Measurements from ENCODE around the gene VARS1.
"Not testable (repeated sequence)": the region's sequence is repeated elsewhere in the genome, so short reads cannot be mapped to it uniquely, and the experiment has no call there.

Gene VARS1

GRCh38 chr6:31811645-31812044 lies 16.1 kb upstream of the VARS1 start:
- no peak for TF ChIP-seq CTCF (IDR thresholded peaks at IDR 0.05; ENCODE audit: control insufficient read depth, extremely low read depth, insufficient read depth)
- H3K4me3 ChIP-seq (ENCODE audit: low read depth, low read length), result no peak overlapping the region
- no peak for DNase-seq (ENCODE audit: low read depth)

- H3K4me3 ChIP-seq (ENCODE audit: low read depth, low read length); DNase-seq (ENCODE audit: low read depth): not testable (repeated sequence)
These were observed 13.0 kb upstream of the VARS1 start for GRCh38 chr6:31808599-31808998.

- TF ChIP-seq CTCF (IDR thresholded peaks at IDR 0.05; ENCODE audit: control insufficient read depth, extremely low read depth, insufficient read depth), result no peak
- peak; percentile 89 for DNase-seq (ENCODE audit: low read depth)
- peak within 1 kb of the TSS; percentile 76 for H3K4me3 ChIP-seq (ENCODE audit: low read depth, low read length)
These were observed 11.1 kb upstream of the VARS1 start, which contains the start of gene LSM2 for GRCh38 chr6:31806470-31807272. LSM2 (minus strand) TSS chr6:31806966; CDS start chr6:31806757, 209 bp downstream.

DNA sequence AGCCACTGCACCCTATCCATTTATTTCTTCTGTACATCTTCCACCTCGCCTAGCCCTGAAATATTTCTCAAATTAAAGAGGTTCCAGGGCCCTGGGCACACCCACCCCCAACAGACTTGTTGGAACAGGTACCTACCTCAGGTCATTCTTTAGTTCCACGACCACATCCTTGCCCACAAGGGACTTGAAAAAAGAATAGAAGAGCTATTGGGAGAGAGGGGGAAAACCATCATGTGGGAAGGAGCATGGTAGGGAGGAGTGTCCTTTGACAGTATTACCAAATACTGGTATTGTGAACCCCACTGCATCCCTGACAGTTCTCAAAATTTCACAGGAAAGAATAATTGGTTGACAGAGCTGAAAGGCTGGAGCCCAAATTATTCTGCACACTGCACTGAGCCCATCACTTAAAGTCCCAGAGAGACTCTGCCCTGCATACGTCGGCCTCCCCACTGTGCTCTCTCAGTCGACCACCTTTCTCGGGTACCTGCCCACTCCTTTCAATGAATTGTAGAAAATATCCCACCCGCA lies 10.5 kb upstream of the VARS1 start:
- TF ChIP-seq CTCF (IDR thresholded peaks at IDR 0.05; ENCODE audit: control insufficient read depth, extremely low read depth, insufficient read depth), result no peak
- peak overlapping the region; percentile 76 for H3K4me3 ChIP-seq (ENCODE audit: low read depth, low read length)
- no peak for DNase-seq (ENCODE audit: low read depth)

GRCh38 chr6:31801031-31801927 lies 5.7 kb upstream of the VARS1 start:
- not testable (repeated sequence) for H3K4me3 ChIP-seq (ENCODE audit: low read depth, low read length); DNase-seq (ENCODE audit: low read depth)

- no peak overlapping the region for H3K4me3 ChIP-seq (ENCODE audit: low read depth, low read length)
- TF ChIP-seq CTCF (IDR thresholded peaks at IDR 0.05; ENCODE audit: control insufficient read depth, extremely low read depth, insufficient read depth), result no peak
- no peak for DNase-seq (ENCODE audit: low read depth)
These were observed 4.2 kb upstream of the VARS1 start for GRCh38 chr6:31799781-31800180.

GRCh38 chr6:31797588-31797987 lies 2.0 kb upstream of the VARS1 start:
- no peak for DNase-seq (ENCODE audit: low read depth)
- TF ChIP-seq CTCF (IDR thresholded peaks at IDR 0.05; ENCODE audit: control insufficient read depth, extremely low read depth, insufficient read depth), result no peak

More at GRCh38 chr6:31797588-31797987, 2.0 kb upstream of the VARS1 start:
- no peak overlapping the region for H3K4me3 ChIP-seq (ENCODE audit: low read depth, low read length)

Measured in LNCaP clone FGC (cell line).